Sigmoid colon (tissue), 4 donors: ENCODE results near the gene CLIC6.

ENCODE experiments used
- CTCF ChIP-seq, 4 experiments: fragments of 450-650 bp in 3 of 4; fragments of 200-600 bp in 1 of 4; IDR thresholded peaks; one replicate each; pipeline ENCODE4 v1.5.1; 2016 to 2019; ENCODE audit warnings: antibody characterized with exemption in 4 of 4, mild to moderate bottlenecking in 3 of 4, moderate library complexity in 2 of 4
- EP300 ChIP-seq, 4 donors: sonication (generic); formaldehyde crosslinking; IDR thresholded peaks; one replicate each; pipeline ENCODE4 v1.6.1; 2017; ENCODE audit warnings: antibody characterized with exemption in 4 of 4
- POLR2A ChIP-seq, 2 donors: fragments of 450-650 bp; IDR thresholded peaks; one replicate each; pipeline ENCODE4 v1.6.1; 2016; ENCODE audit warnings: antibody characterized with exemption in 2 of 2, mild to moderate bottlenecking in 2 of 2, moderate library complexity in 2 of 2
- POLR2AphosphoS5 ChIP-seq, 4 donors: sonication (generic); formaldehyde crosslinking; IDR thresholded peaks; one replicate each; pipeline ENCODE4 v1.6.1; 2017; ENCODE audit warnings: antibody characterized with exemption in 4 of 4

DNA sequence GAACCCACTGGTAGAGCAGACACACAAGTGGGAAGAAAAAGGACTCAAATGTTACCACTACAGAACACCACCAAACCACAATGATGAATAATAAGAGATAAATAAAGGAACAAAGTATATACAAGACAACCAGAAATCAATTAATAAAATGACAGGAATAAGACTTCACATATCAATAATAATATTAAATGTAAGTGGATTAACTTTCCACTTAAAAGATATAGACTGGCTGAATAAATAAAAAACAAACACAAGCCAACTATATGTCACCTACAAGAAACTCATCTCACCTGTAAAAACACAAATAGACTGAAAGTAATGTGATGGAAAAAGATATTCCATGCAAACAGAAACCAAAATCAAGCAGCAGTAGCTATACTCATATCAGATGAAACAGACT is 6.9 kb upstream of the CLIC6 start:
- TF ChIP-seq POLR2AphosphoS5 (IDR thresholded peaks at IDR 0.05) (no peak), CTCF (IDR thresholded peaks at IDR 0.05) (no peak), POLR2A (IDR thresholded peaks at IDR 0.05) (no peak), EP300 (IDR thresholded peaks at IDR 0.05) (no peak)
